Keratinocyte (primary cell): ENCODE measurements around the gene CFAP43.

ENCODE experiments used
- EZH2 ChIP-seq: IDR thresholded peaks from one replicate; pipeline ENCODE4 v1.6.1; 2012; ENCODE audit warnings: inconsistent platforms, mild to moderate bottlenecking, low read length, moderate library complexity
- TF ChIP-seq, protein P1 (sequence below), 3 experiments: IDR thresholded peaks in 1 of 3; conservative IDR thresholded peaks in 1 of 3; optimal IDR thresholded peaks in 1 of 3; 2 replicates in 2 of 3; 3 replicates in 1 of 3; pipeline versions ENCODE3 to v1.5.1; 2011; ENCODE audit warnings: low read length in 3 of 3, mild to moderate bottlenecking in 3 of 3, moderate library complexity in 2 of 3, control low read depth in 1 of 3, inconsistent platforms in 1 of 3; ENCODE audit not compliant: insufficient read depth in 2 of 3; ENCODE audit errors: extremely low read depth in 1 of 3

GRCh38 chr10:104085801-104086400 is 146.3 kb downstream of the CFAP43 start, which contains the start of gene COL17A1:
- no peak for TF ChIP-seq EZH2
- TF ChIP-seq, protein P1, sequence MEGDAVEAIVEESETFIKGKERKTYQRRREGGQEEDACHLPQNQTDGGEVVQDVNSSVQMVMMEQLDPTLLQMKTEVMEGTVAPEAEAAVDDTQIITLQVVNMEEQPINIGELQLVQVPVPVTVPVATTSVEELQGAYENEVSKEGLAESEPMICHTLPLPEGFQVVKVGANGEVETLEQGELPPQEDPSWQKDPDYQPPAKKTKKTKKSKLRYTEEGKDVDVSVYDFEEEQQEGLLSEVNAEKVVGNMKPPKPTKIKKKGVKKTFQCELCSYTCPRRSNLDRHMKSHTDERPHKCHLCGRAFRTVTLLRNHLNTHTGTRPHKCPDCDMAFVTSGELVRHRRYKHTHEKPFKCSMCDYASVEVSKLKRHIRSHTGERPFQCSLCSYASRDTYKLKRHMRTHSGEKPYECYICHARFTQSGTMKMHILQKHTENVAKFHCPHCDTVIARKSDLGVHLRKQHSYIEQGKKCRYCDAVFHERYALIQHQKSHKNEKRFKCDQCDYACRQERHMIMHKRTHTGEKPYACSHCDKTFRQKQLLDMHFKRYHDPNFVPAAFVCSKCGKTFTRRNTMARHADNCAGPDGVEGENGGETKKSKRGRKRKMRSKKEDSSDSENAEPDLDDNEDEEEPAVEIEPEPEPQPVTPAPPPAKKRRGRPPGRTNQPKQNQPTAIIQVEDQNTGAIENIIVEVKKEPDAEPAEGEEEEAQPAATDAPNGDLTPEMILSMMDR (optimal IDR thresholded peaks at IDR 0.05 in 1 of 3, IDR thresholded peaks at IDR 0.05 in 1 of 3, conservative IDR thresholded peaks at IDR 0.05 in 1 of 3; ENCODE audit: extremely low read depth in 1 of 3, insufficient read depth in 2 of 3, low read length in 3 of 3) = no peak
